ENCODE results near the gene MMD. TPM values are rescaled to one million over a fixed set of nuclear protein-coding genes. Genes with fewer than 3 reads are reported as not detected.
A peak's percentile ranks its signal among the peaks of the same experiment; 100 is the strongest.

The MMD gene
- total RNA-seq, 2 donors from 2014 or later: 21.7 to 28.6 TPM

DNA sequence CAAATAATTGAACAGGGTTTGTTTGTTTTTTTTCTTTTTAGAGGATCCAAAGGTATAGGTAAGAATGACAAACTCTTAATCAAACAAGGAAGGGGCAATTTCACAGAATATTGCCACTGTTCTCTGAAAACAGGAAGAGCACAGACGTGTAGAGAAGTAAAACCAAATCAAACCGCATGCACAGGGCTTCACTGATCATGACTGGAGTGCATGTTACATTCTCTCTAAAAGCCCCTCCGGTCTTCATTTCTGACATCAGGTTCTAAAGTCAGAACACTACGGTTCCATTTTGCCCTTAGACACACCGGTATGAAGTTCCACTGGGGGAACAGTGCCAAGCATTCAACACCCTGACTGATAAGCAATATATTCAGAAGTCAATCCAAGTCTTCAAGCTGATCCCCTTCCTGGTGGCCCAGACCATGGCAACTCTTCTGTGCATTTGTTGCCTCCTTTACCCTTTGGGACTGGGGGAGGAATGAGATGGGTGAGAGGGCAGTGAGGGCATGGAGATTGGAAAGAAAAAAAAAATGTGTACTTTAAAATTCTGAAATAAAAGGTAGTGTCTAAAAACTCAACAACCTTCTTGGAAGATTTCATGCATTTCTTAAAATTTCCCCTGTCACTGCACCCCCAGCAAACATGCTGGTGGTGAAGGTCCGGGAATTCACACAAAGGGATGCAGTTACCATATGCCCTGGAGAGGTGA, 1.4 kb downstream of the MMD start:
- Mint-ChIP-seq H3K27me3 (peaks cover 21% of the 10 kb centered on the region), H3K36me3 (ENCODE audit: low read depth) (peaks cover 14% of the 10 kb centered on the region), H3K27ac (peak overlapping the region; percentile 94), H3K4me3 (peak overlapping the region; percentile 92), H3K9me3 (no peaks in the 10 kb centered on the region), H3K4me1 (peaks cover 35% of the 10 kb centered on the region)
- peak; percentile 39 for ATAC-seq (replicated peaks)

GRCh38 chr17:55418369-55419268, 3.0 kb downstream of the MMD start:
- no peaks in the 10 kb centered on the region for H3K9me3 Mint-ChIP-seq
- peak overlapping the region; percentile 92 for H3K4me3 Mint-ChIP-seq
- H3K36me3 Mint-ChIP-seq (ENCODE audit: low read depth): peaks cover 30% of the 10 kb centered on the region
- peaks cover 40% of the 10 kb centered on the region for H3K4me1 Mint-ChIP-seq
- H3K27me3 Mint-ChIP-seq: peaks cover 7% of the 10 kb centered on the region
- peak; percentile 12 for ATAC-seq (replicated peaks)
- H3K27ac Mint-ChIP-seq: peak overlapping the region; percentile 62

- Mint-ChIP-seq H3K9me3 (no peaks in the 10 kb centered on the region), H3K27ac (peak overlapping the region; percentile 32), H3K4me3 (peak overlapping the region; percentile 15), H3K27me3 (no peaks in the 10 kb centered on the region), H3K4me1 (peaks cover 40% of the 10 kb centered on the region), H3K36me3 (ENCODE audit: low read depth) (peaks cover 39% of the 10 kb centered on the region)
- no peak for ATAC-seq (replicated peaks)
Measured at GRCh38 chr17:55417411-55418268, 4.0 kb downstream of the MMD start.

- Mint-ChIP-seq H3K27me3 (no peaks in the 10 kb centered on the region), H3K9me3 (no peaks in the 10 kb centered on the region), H3K4me3 (peak overlapping the region; percentile 15), H3K4me1 (peaks cover 40% of the 10 kb centered on the region), H3K27ac (peak overlapping the region; percentile 32), H3K36me3 (ENCODE audit: low read depth) (peaks cover 50% of the 10 kb centered on the region)
- ATAC-seq (replicated peaks): peak; percentile 13
Measured at GRCh38 chr17:55416470-55417052, 5.1 kb downstream of the MMD start.

DNA sequence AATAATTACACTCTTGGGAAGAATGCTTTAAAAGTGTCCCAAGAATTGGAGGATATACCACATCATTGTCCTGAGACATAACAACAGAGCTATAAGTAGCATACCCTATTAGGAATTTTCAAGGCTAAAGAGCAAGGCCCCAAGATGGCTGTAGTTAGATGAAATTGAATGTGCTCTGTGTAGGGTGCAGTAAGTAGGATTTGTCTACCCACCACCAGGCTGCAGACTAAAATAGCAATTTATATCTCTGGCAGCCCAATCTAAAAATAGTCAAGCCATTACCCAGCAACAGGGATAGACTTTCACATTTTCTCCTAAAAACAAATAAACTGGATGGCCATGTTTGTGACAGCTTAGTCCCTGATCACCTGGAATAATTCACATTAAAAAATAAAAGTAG, 5.6 kb downstream of the MMD start:
- Mint-ChIP-seq H3K27me3 (no peaks in the 10 kb centered on the region), H3K9me3 (no peaks in the 10 kb centered on the region), H3K4me1 (peaks cover 40% of the 10 kb centered on the region), H3K4me3 (no peak overlapping the region), H3K36me3 (ENCODE audit: low read depth) (peaks cover 56% of the 10 kb centered on the region), H3K27ac (no peak overlapping the region)
- ATAC-seq (replicated peaks): no peak

- Mint-ChIP-seq H3K27ac (no peak overlapping the region), H3K4me1 (peaks cover 40% of the 10 kb centered on the region), H3K36me3 (ENCODE audit: low read depth) (peaks cover 60% of the 10 kb centered on the region), H3K27me3 (no peaks in the 10 kb centered on the region), H3K4me3 (no peak overlapping the region), H3K9me3 (no peaks in the 10 kb centered on the region)
- ATAC-seq (replicated peaks): no peak
Measured at GRCh38 chr17:55414983-55415382, 6.7 kb downstream of the MMD start.

DNA sequence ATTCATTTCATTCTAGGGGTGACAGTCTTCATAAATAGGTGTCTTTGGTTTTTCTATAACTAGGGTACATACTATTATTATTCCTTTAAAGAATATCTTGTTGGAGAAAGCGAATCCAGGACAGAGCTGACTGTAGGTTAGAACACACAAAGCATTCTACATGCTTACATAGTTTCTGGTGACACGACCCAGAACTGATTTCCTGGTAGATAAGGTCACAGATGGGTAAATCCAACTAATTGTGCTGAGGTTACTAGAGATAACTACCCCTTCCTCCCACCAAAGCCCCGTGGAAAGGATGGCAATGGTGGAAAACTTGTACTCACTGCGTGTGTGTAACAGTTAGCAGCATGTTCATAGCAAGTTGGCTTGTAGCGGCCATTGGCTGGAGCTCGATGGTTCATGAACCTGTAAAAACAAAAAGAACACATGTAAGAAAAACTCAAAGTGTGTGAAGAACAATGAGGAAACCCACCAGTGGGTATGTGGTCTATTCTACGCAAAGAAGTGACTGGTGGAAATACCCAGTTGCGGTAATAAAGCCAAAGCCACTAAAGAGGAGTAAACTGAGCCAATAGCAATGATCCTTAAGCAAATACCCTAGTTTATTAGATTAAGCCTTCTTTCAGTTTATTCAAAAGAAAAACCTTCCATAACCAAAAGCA, 7.7 kb downstream of the MMD start:
- Mint-ChIP-seq H3K4me3 (no peak overlapping the region), H3K36me3 (ENCODE audit: low read depth) (peaks cover 62% of the 10 kb centered on the region), H3K4me1 (peaks cover 31% of the 10 kb centered on the region), H3K27me3 (no peaks in the 10 kb centered on the region), H3K9me3 (no peaks in the 10 kb centered on the region), H3K27ac (no peak overlapping the region)
- no peak for ATAC-seq (replicated peaks)

DNA sequence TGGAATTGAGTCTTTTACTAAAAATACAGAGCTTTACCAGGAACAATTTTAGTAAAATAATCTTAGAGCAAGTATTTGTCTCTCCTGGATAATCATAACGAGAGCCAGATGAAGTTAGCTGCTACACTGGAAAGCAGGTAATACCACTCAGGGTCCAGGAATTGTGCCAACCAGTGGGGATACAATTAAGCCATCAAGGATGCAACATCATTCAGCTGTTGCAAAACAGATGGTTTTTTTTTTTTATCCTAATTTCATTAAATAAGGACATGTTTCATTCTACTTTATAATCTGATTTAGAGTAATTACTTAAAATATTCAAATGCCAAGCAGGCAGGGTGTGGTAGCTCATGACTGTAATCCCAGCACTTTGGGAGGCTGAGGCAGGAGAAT, 10.2 kb downstream of the MMD start:
- no peak overlapping the region for H3K4me3 Mint-ChIP-seq
- H3K36me3 Mint-ChIP-seq (ENCODE audit: low read depth): peaks cover 87% of the 10 kb centered on the region
- H3K9me3 Mint-ChIP-seq: no peaks in the 10 kb centered on the region
- H3K4me1 Mint-ChIP-seq: peaks cover 9% of the 10 kb centered on the region
- no peak for ATAC-seq (replicated peaks)
- no peaks in the 10 kb centered on the region for H3K27me3 Mint-ChIP-seq
- H3K27ac Mint-ChIP-seq: no peak overlapping the region

DNA sequence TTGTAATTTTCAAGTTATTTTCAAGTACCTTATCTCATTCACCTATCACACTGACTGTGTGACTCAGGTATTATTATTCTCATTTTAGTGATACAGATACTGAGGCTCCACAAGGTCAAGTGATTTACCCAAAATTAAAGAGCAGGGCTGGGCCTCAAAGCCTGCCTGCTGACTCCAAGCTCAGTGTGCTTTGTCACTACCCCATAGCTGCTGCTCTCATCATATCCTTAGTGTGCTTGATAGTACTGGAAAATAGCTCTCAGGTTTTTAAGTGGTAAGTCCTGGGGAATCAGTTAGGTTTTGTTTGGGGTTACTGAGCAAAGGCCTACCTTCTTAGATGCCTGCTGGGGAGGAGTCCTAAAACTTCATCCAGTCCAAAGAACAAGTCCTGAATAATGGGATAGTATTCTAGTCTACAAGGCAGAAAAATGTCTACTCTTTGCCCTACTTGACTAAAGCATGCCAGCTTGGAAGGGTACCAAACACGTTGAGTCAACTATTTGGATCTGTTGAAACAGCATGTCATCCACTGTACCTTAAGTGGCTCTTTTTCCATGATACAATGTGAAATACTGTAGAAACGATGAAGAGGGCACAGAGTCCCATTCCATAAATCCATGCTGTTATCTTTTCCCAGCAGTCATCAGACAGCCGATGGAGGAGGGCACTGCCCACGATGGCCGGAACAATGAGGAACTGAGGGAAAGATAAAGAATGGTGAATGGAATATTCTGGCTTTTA, 10.7 kb downstream of the MMD start:
- no peak for ATAC-seq (replicated peaks)
- no peaks in the 10 kb centered on the region for H3K27me3 Mint-ChIP-seq
- H3K4me3 Mint-ChIP-seq: no peak overlapping the region

GRCh38 chr17:55409030-55409800, 12.4 kb downstream of the MMD start:
- Mint-ChIP-seq H3K27ac (no peak overlapping the region), H3K9me3 (no peaks in the 10 kb centered on the region), H3K36me3 (ENCODE audit: low read depth) (peaks cover 98% of the 10 kb centered on the region), H3K27me3 (no peaks in the 10 kb centered on the region), H3K4me3 (no peak overlapping the region), H3K4me1 (no peaks in the 10 kb centered on the region)
- no peak for ATAC-seq (replicated peaks)

More for the DNA sequence above, 10.7 kb downstream of the MMD start:
- H3K36me3 Mint-ChIP-seq (ENCODE audit: low read depth): peaks cover 93% of the 10 kb centered on the region
- no peak overlapping the region for H3K27ac Mint-ChIP-seq
- H3K9me3 Mint-ChIP-seq: no peaks in the 10 kb centered on the region
- H3K4me1 Mint-ChIP-seq: peaks cover 6% of the 10 kb centered on the region

- H3K9me3 Mint-ChIP-seq: no peaks in the 10 kb centered on the region
- H3K36me3 Mint-ChIP-seq (ENCODE audit: low read depth): peaks cover 98% of the 10 kb centered on the region
- no peaks in the 10 kb centered on the region for H3K27me3 Mint-ChIP-seq
- H3K27ac Mint-ChIP-seq: no peak overlapping the region
- no peaks in the 10 kb centered on the region for H3K4me1 Mint-ChIP-seq
- H3K4me3 Mint-ChIP-seq: no peak overlapping the region
- ATAC-seq (replicated peaks): no peak
Measured at GRCh38 chr17:55407641-55408566, 13.7 kb downstream of the MMD start.

- no peak for ATAC-seq (replicated peaks)
- no peak overlapping the region for H3K27ac Mint-ChIP-seq
- no peaks in the 10 kb centered on the region for H3K27me3 Mint-ChIP-seq
- peaks cover 98% of the 10 kb centered on the region for H3K36me3 Mint-ChIP-seq (ENCODE audit: low read depth)
- no peaks in the 10 kb centered on the region for H3K4me1 Mint-ChIP-seq
- no peaks in the 10 kb centered on the region for H3K9me3 Mint-ChIP-seq
- H3K4me3 Mint-ChIP-seq: no peak overlapping the region
Measured at GRCh38 chr17:55405600-55405999, 16.0 kb downstream of the MMD start.

All from activated T-helper 17 cell treated with anti-CD3 and anti-CD28 coated beads, Interleukin-2, amount 50 U/mL, for 72 hours (primary cell).